Measurements from ENCODE around the gene AXIN1. TPM values are rescaled to one million over a fixed set of nuclear protein-coding genes. Genes with fewer than 3 reads are reported as not detected.
"Not testable (repeated sequence)": the region's sequence is repeated elsewhere in the genome, so short reads cannot be mapped to it uniquely, and the experiment has no call there.

The AXIN1 gene
- total and polyA plus RNA-seq, 4 donors, result 8.5 to 24.0 (median 21.7) TPM

DNA sequence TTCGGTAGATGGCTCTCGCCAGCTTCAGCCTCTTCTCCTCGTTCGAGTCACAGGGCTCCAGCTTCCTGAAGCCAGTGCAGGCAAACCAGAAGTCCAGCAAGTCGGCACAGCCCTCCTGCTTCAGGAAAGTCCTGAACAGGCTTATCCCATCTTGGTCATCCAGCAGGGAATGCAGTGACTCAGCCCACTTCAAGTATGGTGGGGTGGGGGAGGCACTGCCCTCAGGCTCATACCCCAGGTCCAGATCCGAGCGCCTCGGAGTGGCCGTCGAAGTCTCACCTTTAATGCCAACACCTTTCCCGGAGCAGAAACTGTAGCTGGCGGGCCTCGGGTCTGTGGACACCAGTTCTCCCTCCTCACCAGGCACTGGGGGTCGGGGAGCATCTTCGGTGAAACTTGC lies 5.9 kb downstream of the AXIN1 start:
- DNase-seq (ENCODE audit: low read depth in 4 of 6, low spot score in 6 of 6), result no peak
- 93% methylated on average over 15 of the region's 15 CpGs for WGBS (ENCODE audit: insufficient coverage)
- Histone ChIP-seq H3K27ac (ENCODE audit: low read depth, low read length) (no peak overlapping the region), H3K27me3 (ENCODE audit: control insufficient read depth, insufficient read depth, low read length) (no peaks in the 10 kb centered on the region), H3K9me3 (ENCODE audit: control insufficient read depth, insufficient read depth, low read length) (no peaks in the 10 kb centered on the region), H3K4me3 (ENCODE audit: low read depth, low read length) (no peak overlapping the region), H3K36me3 (ENCODE audit: control insufficient read depth, insufficient read depth, low read length) (peaks cover 70% of the 10 kb centered on the region), H3K4me1 (ENCODE audit: control insufficient read depth, insufficient read depth, low read length) (peaks cover 7% of the 10 kb centered on the region)

DNA sequence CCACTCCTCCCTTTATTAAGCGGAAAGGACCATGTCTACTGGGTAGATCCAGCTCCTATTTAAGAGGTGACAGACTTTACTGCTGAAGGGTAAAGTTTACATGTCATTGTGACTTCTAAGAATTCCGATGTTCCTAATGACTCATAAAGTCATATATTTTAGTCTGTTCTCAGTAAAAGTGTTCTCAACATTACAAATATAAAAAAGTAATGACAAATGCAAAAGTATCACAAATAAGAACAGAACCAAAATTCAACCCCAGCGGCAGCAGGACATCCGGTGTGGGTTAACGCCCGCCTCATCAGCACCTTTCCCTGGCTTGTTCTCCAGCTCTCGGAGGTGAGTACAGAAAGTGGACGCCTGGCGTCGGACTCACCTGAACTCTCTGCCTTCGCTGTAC lies 6.8 kb downstream of the AXIN1 start:
- Histone ChIP-seq H3K4me1 (ENCODE audit: control insufficient read depth, insufficient read depth, low read length) (no peaks in the 10 kb centered on the region), H3K9me3 (ENCODE audit: control insufficient read depth, insufficient read depth, low read length) (no peaks in the 10 kb centered on the region), H3K4me3 (ENCODE audit: low read depth, low read length) (no peak overlapping the region), H3K27ac (ENCODE audit: low read depth, low read length) (no peak overlapping the region), H3K36me3 (ENCODE audit: control insufficient read depth, insufficient read depth, low read length) (peaks cover 75% of the 10 kb centered on the region), H3K27me3 (ENCODE audit: control insufficient read depth, insufficient read depth, low read length) (no peaks in the 10 kb centered on the region)
- no peak for DNase-seq (ENCODE audit: low read depth in 4 of 6, low spot score in 6 of 6)
- 99% methylated on average over 9 of the region's 11 CpGs for WGBS (ENCODE audit: insufficient coverage)

DNA sequence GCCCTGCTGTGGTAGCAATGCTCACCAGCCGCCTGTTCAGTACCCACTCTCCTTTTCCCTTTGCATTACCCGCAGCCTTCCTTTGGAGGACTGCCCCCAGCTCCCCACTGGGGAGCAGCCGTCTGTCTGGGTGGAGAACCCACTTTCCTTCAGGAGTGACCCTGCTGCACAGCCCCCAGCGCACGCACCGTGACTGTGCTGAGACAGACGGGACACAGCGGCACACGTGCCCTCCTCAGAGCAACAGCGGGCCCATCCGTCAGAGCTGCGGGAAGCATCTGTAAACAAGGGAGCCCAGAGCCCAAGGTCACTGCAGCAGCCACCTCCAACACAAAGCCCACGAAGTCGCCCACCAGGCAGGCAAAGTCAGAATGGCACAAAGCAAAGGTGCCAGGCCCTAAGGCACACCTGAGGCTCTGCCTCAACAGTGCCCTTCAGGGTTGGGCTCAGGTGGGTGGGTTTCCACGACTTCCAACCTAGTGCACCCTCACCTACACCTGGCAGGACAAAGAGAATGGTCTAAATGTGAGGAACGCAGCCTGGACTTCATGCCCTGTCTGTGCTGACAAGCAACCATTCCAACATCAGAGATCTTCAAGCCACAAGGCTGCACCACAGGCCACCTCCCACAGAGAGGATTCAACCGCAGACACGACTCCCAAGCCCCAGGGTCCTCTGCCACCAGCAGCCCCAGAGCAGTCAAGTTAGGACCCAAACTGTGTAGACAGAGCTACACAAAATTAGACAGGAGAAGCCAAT lies 9.9 kb downstream of the AXIN1 start:
- H3K36me3 ChIP-seq (ENCODE audit: control insufficient read depth, insufficient read depth, low read length), result peaks cover 69% of the 10 kb centered on the region
- no peak for DNase-seq (ENCODE audit: low read depth in 4 of 6, low spot score in 6 of 6)

DNA sequence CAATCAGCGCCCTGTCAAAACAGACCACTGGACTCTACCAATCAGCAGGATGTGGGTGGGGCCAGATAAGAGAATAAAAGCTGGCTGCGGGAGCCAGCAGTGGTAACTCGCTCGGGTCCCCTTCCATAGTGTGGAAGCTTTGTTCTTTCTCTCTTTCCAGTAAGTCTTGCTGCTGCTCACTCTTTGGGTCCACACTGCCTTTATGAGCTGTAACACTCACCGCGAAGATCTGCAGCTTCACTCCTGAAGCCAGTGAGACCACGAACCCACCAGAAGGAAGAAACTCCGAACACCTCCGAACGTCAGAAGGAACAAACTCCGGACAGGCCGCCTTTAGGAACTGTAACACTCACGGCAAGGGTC lies 10.6 kb downstream of the AXIN1 start:
- DNase-seq (ENCODE audit: low read depth in 4 of 6, low spot score in 6 of 6); H3K27ac ChIP-seq (ENCODE audit: low read depth, low read length); H3K9me3 ChIP-seq (ENCODE audit: control insufficient read depth, insufficient read depth, low read length); H3K4me3 ChIP-seq (ENCODE audit: low read depth, low read length); H3K27me3 ChIP-seq (ENCODE audit: control insufficient read depth, insufficient read depth, low read length): not testable (repeated sequence)
- Histone ChIP-seq H3K4me1 (ENCODE audit: control insufficient read depth, insufficient read depth, low read length) (peaks cover 10% of the 10 kb centered on the region), H3K36me3 (ENCODE audit: control insufficient read depth, insufficient read depth, low read length) (peaks cover 67% of the 10 kb centered on the region)
- 92% methylated on average over 11 of the region's 13 CpGs for WGBS (ENCODE audit: insufficient coverage)

More for the DNA sequence above, 9.9 kb downstream of the AXIN1 start:
- no peak overlapping the region for H3K4me3 ChIP-seq (ENCODE audit: low read depth, low read length)
- WGBS (ENCODE audit: insufficient coverage), result 90% methylated on average over 16 of the region's 18 CpGs
- H3K9me3 ChIP-seq (ENCODE audit: control insufficient read depth, insufficient read depth, low read length), result no peaks in the 10 kb centered on the region
- no peak overlapping the region for H3K27ac ChIP-seq (ENCODE audit: low read depth, low read length)
- H3K27me3 ChIP-seq (ENCODE audit: control insufficient read depth, insufficient read depth, low read length), result no peaks in the 10 kb centered on the region
- H3K4me1 ChIP-seq (ENCODE audit: control insufficient read depth, insufficient read depth, low read length), result peaks cover 6% of the 10 kb centered on the region

DNA sequence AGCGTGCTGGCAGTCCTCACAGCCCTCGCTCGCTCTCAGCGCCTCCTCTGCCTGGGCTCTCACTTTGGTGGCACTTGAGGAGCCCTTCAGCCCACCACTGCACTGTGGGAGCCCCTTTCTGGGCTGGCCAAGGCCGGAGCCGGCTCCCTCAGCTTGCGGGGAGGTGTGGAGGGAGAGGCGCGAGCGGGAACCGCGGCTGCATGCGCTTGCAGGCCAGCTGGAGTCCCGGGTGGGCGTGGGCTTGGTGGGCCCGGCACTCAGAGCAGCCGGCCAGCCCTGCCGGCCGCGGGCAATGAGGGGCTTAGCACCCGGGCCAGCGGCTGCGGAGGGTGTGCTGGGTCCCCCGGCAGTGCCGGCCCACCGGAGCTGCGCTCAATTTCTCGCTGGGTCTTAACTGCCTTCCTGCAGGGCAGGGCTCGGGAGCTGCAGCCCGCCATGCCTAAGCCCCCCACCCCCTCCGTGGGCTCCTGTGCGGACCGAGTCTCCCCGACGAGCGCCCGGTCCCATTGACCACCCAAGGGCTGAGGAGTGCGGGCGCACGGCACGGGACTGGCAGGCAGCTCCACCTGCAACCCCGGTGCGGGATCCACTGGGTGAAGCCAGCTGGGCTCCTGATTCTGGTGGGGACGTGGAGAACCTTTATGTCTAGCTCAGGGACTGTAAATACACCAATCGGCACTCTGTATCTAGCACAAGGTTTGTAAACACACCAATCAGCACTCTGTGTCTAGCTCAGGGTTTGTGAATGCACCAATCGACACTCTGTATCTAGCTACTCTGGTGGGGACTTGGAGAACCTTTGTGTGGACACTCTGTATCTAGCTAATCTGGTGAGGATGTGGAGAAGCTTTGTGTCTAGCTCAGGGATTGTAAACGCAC lies 11.2 kb downstream of the AXIN1 start:
- not testable (repeated sequence) for H3K27me3 ChIP-seq (ENCODE audit: control insufficient read depth, insufficient read depth, low read length); DNase-seq (ENCODE audit: low read depth in 4 of 6, low spot score in 6 of 6); H3K4me3 ChIP-seq (ENCODE audit: low read depth, low read length); H3K27ac ChIP-seq (ENCODE audit: low read depth, low read length); H3K9me3 ChIP-seq (ENCODE audit: control insufficient read depth, insufficient read depth, low read length)
- Histone ChIP-seq H3K4me1 (ENCODE audit: control insufficient read depth, insufficient read depth, low read length) (peaks cover 10% of the 10 kb centered on the region), H3K36me3 (ENCODE audit: control insufficient read depth, insufficient read depth, low read length) (peaks cover 61% of the 10 kb centered on the region)
- WGBS (ENCODE audit: insufficient coverage), result 97% methylated on average over 36 of the region's 47 CpGs

DNA sequence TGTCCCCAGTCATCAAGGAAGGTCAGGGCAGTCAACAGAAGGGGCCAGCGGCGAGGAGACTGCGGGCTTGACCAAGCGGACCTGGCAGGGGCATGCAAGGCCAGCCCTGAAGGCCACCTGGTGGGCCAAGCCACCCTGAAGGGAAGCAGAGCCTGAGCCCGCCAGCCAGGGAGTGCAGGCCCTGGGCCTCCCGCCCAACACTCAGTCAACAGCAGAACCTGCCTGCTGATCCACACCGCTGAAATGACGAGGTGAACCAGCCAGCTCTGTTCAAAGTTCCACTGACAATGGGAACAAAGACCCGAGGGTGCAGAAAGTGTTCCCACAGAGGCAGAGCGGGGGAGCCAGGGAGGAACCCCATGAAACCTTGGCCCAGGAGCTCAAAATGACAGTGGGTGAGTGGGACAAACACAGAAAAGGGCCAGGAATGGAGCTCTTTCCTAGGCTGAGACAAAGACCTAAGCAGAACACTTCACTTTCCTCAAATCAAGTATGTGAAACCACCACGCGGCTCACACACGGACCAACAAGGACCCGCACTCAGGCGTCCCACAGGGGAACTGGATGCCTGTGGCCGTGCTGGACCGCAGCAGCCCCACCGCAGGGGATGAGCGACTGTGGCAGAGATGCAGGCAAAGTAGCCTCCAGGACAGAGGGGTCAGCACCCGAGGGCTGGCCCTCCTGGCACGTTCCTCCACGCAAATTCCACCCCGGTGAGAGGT lies 12.0 kb downstream of the AXIN1 start:
- Histone ChIP-seq H3K27me3 (ENCODE audit: control insufficient read depth, insufficient read depth, low read length) (no peaks in the 10 kb centered on the region), H3K4me3 (ENCODE audit: low read depth, low read length) (no peak overlapping the region), H3K9me3 (ENCODE audit: control insufficient read depth, insufficient read depth, low read length) (no peaks in the 10 kb centered on the region), H3K36me3 (ENCODE audit: control insufficient read depth, insufficient read depth, low read length) (peaks cover 54% of the 10 kb centered on the region), H3K27ac (ENCODE audit: low read depth, low read length) (no peak overlapping the region), H3K4me1 (ENCODE audit: control insufficient read depth, insufficient read depth, low read length) (peaks cover 10% of the 10 kb centered on the region)
- DNase-seq (ENCODE audit: low read depth in 4 of 6, low spot score in 6 of 6), result no peak
- WGBS (ENCODE audit: insufficient coverage), result 97% methylated on average over 21 of the region's 23 CpGs

DNA sequence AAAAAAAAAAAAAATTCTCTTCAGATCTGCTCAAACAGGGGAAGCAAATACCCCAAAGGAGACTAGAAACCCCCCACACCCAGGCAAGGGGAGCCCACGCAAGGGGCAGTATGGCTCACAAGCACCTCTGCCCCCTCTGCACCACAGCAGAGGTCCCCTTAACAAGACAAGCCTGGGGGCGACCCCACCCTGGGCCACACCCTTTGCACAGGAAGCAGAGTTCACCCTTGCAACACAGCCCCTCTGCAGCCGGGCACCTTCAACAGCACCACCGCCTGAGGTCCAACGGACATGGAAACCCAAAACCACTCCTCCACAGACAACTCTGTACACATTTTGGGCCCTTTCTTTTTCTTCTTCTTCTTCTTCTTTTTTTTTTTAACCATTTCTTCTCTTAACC lies 12.8 kb downstream of the AXIN1 start:
- DNase-seq (ENCODE audit: low read depth in 4 of 6, low spot score in 6 of 6), result no peak
- H3K36me3 ChIP-seq (ENCODE audit: control insufficient read depth, insufficient read depth, low read length), result peaks cover 48% of the 10 kb centered on the region
- 89% methylated on average over 5 of the region's 5 CpGs for WGBS (ENCODE audit: insufficient coverage)
- no peaks in the 10 kb centered on the region for H3K9me3 ChIP-seq (ENCODE audit: control insufficient read depth, insufficient read depth, low read length)
- no peaks in the 10 kb centered on the region for H3K27me3 ChIP-seq (ENCODE audit: control insufficient read depth, insufficient read depth, low read length)
- H3K4me3 ChIP-seq (ENCODE audit: low read depth, low read length), result no peak overlapping the region
- peaks cover 10% of the 10 kb centered on the region for H3K4me1 ChIP-seq (ENCODE audit: control insufficient read depth, insufficient read depth, low read length)
- H3K27ac ChIP-seq (ENCODE audit: low read depth, low read length), result no peak overlapping the region

DNA sequence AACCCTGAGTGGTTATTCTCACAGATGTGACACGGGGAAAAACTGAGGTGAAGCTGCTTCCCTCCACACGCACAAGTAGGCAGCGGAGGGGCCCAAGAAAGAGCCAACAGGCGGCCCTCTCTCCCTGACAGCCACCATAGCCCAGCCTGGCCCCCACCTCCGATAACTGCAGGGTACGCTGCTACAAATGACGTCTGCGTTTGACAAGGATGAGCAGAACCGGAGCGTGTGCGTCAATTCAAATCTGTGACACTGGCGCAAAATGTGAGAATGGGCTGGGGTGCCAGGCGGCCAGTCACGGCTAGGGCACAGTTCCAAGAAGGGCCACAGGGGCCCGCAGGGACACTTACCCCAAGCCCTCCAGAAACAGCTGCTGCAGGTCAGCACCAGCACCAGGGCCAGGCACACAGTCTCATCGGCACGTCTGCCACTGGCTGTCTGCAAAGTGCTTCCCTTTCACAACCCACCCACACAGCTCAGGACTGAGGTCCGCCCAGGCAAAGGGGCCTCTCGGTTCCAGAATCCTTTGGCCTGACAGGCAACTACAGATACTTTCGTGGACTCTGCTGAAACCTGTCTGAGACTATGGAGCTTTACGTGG lies 14.4 kb downstream of the AXIN1 start:
- H3K27me3 ChIP-seq (ENCODE audit: control insufficient read depth, insufficient read depth, low read length), result no peaks in the 10 kb centered on the region
- no peak overlapping the region for H3K4me3 ChIP-seq (ENCODE audit: low read depth, low read length)
- H3K4me1 ChIP-seq (ENCODE audit: control insufficient read depth, insufficient read depth, low read length), result peaks cover 10% of the 10 kb centered on the region
- H3K9me3 ChIP-seq (ENCODE audit: control insufficient read depth, insufficient read depth, low read length), result no peaks in the 10 kb centered on the region
- 70% methylated on average over 21 of the region's 21 CpGs for WGBS (ENCODE audit: insufficient coverage)
- no peak for DNase-seq (ENCODE audit: low read depth in 4 of 6, low spot score in 6 of 6)
- no peak overlapping the region for H3K27ac ChIP-seq (ENCODE audit: low read depth, low read length)
- H3K36me3 ChIP-seq (ENCODE audit: control insufficient read depth, insufficient read depth, low read length), result peaks cover 32% of the 10 kb centered on the region

DNA sequence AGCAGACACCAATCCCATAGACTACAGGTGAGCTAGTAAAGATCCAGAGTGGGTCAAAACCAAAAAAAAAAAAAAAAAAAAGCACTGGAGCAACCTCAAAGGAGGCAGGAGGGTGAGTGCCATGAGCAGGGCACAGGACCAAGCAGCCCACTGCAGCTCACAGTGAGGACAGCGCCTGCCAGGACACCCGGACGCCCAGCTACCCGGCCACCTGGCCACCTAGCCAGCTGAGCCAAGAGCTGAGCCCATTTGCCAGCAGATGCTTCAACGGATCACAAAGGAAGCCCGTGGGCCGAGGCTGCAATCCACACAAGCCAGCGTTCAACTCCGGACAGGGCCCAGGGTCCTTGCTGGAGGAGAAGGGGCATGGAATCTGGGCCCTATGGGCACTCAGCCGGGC lies 15.1 kb downstream of the AXIN1 start:
- WGBS (ENCODE audit: insufficient coverage), result 48% methylated on average over 10 of the region's 10 CpGs
- Histone ChIP-seq H3K36me3 (ENCODE audit: control insufficient read depth, insufficient read depth, low read length) (peaks cover 26% of the 10 kb centered on the region), H3K27me3 (ENCODE audit: control insufficient read depth, insufficient read depth, low read length) (no peaks in the 10 kb centered on the region), H3K4me1 (ENCODE audit: control insufficient read depth, insufficient read depth, low read length) (peaks cover 10% of the 10 kb centered on the region), H3K4me3 (ENCODE audit: low read depth, low read length) (no peak overlapping the region), H3K9me3 (ENCODE audit: control insufficient read depth, insufficient read depth, low read length) (no peaks in the 10 kb centered on the region), H3K27ac (ENCODE audit: low read depth, low read length) (no peak overlapping the region)
- DNase-seq (ENCODE audit: low read depth in 4 of 6, low spot score in 6 of 6), result peak in 1 of 6 donors; percentile 29
